Muscle of back (tissue), 11 donors: Measurements from ENCODE around the gene CBX8. TPM values are rescaled to one million over a fixed set of nuclear protein-coding genes. Genes with fewer than 3 reads are reported as not detected.

Source experiments
- DNase-seq, 3 donors: peaks; one replicate each; pipeline versions ENCODE4 v3.0.0 to v3.0.0-alpha.2; 2013
- polyA plus RNA-seq, 10 donors: library from polyadenylated mRNA; unstranded; fragments of 120-200 nt; gene quantifications; one replicate each; pipeline ENCODE4 v1.2.1, GENCODE V29; 2013; ENCODE audit not compliant: insufficient read length in 10 of 10

The CBX8 gene
- polyA plus RNA-seq, 10 donors, result 3.5 to 7.4 (median 5.5) TPM

GRCh38 chr17:79794659-79795511 is 2.0 kb downstream of the CBX8 start:
- DNase-seq, result no peak

DNA sequence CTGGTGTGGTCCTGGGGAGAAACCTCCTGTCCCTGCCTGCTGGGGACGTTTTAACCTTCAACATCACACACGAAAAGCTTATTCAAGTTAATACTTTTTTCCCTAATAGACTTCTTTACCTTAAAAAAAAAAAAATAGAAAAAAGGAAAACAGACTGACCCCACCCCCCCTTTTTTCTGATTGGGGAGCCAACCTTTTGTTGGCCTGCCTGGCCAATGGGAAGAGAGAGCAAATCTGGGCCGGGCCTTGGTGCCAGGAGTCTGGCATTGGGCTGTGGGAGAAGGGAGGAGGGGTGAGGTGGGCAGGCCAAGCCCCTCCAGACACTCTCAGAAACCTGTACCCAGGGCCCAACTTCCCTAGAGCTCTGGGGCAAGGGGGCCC is 3.0 kb downstream of the CBX8 start:
- peak in 1 of 3 donors; percentile 45 for DNase-seq

DNA sequence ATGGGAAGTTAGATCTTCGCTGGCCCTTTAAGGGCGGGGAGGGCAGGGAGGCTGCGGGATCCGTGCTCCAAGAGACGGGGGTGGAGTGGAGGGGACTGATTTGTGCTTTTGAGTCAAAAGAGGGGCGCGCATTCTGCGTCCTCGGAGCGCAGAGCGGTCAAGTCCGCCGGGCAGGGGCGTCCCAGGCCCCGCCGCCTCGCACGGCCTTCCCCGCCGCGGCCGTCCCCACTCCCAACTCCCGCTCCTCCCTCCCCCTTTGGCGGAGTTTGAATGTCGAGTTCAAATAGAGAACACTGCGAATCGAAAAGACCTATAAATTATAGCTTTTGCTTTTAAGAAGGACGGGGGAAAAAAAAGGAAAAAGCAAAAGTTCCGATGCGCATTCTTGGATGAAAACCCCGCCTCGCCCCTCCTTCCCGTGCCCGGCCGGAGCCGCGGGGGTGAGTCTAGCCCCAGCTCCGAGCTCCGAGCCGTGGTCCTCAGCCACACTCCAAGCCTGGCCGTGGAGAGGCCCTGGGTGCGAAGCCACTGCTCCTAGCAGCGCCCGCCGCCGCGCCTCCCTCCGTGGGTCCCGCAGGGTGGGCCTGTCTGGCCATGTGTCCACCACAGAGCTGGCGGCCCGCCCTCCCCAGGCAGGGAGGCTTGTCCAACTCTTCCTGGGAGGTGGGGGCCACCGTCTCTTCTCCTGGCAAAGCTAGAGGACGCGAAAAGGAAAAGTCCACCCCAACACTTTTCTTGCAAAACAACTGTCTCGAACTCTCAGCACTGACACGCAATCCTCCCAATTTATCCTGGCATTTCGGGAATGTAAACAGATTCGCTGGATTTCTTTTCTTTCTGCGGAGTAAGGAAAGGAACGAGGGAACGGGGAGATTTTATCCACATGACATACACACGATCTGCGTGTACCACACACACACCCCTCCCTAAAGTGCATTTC is 3.6 kb downstream of the CBX8 start:
- DNase-seq, result peak in 1 of 3 donors; percentile 85

GRCh38 chr17:79792341-79792871 is 4.5 kb downstream of the CBX8 start:
- peak in 1 of 3 donors; percentile 50 for DNase-seq

DNA sequence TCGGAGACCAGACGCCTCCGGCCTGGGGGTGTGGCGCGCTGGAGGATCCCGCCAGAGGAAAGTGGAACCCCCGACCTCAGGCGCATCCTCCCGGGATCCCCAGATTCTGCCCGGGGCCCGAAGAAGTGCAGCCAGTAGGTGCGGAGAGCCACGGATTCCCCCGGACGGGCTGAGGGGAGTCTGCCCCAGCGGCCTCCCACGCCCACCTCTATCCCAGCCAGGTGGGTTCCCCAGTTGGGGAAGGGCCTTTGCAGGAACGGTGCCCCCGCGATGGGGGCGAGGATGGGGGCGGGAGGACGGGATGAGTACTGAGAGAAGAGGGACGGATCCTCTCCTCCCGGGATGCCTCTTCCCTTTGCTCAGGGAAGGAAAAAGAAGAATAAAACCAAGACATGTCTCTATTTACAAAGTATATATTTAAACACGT is 5.1 kb downstream of the CBX8 start:
- DNase-seq, result no peak

- DNase-seq, result peak in 1 of 3 donors; percentile 51
These were observed 5.8 kb downstream of the CBX8 start for GRCh38 chr17:79790805-79791734.

GRCh38 chr17:79789943-79790804 is 6.7 kb downstream of the CBX8 start:
- DNase-seq, result peak in 1 of 3 donors; percentile 77

GRCh38 chr17:79788989-79789942 is 7.6 kb downstream of the CBX8 start:
- DNase-seq, result no peak

DNA sequence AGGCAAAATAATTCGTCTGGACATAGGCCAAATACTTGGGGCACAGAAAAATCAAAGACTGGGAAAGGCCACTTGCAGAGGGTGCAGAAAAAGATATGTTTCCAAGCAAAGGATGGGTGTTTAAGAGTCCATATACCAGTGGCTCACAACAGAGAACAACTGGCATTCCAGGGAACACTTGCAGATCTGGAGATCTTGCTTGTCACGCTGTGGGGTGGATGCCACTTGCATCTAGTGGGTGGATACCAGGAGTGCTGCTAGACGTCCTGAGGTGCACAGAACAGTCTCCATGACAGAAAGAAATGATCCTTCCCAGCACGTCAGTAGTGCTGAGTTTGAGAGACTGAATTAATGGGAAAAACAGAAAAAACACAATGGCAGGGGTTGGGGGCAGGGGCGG is 8.4 kb downstream of the CBX8 start:
- DNase-seq, result no peak

DNA sequence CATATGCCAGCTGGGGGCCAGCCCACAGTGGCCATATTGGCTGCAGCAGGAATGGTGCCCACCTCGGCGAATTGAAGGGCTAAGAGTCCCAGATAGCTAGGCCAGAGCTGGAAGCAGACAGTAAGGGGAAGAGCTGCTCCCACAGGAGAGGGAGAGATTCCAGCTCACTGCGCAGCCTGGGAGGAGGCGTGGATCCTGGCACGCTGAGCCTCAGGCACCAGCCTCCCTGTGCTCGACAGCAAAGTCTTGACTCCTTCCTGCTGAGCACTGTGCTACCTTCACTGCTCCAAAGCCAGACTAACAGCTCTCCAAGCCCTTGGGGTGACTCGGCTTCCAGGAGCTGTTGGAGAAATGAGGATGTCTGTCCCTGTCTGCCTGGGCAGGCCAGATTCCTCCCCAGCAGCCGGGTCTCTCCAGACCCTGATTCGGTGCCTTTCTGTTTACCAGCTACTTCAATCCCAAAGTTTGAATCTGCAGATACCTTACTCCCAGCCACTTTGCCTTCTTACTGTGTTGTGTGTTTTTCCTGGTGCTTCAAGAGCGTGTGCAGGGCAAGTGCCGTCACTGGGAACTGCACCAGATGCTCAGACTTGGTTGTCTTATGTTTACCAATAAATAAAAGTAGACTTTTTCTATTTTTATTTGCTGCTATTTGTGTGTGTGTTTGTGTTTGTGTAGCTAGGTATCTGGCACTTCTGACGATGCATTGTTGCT is 9.8 kb downstream of the CBX8 start:
- no peak for DNase-seq

DNA sequence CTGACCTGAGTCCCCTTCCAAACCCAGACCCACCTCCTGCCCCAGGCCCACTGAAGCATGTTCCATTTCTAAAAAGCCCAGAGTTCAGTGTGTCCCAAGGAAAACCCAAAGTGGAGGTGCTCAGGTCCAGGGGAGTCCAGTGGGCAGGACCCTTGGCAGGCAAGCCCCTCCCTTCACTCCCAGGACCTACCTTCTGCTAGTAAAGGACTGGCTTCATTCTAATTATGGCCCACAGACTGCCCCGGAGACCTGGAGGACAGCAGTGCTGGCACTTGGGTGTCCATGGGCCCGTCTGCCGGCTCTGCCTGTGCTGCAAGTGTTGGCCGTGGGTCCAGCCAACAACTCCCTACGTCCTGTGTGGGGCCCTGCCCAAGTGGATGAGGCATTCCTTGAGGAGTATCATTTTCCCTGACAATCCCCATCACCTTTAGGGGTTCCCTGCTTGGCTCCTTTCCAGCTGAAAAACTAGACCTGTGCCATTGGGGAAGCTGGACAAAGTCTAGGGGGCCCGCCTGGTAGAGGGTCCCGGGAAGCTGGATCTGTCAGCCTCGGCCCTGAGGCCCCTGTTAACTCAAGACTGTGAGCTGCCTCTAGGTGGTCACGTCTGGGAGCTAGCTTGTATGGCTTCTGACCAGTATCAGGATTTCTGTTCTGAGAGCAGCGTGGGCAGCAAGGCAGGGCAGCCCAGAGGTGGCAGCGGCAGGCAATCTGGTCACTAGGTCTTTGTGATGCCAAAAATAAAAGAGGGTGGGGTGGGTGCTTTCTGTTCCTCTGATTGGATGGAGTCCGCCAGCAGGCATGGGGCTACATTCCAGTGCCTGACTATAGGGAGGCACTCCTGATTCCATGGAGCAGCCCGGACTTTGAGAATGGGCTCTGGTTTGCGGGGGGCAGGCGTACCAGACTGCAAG is 10.7 kb downstream of the CBX8 start:
- DNase-seq, result no peak

GRCh38 chr17:79785017-79785899 is 11.6 kb downstream of the CBX8 start:
- DNase-seq, result no peak

GRCh38 chr17:79784353-79785016 is 12.4 kb downstream of the CBX8 start:
- no peak for DNase-seq

- DNase-seq, result no peak
These were observed 13.0 kb downstream of the CBX8 start for GRCh38 chr17:79783891-79784290.
